SKM-1 (cell line): ENCODE results near the gene TRIP11.
"Not testable (repeated sequence)": the region's sequence is repeated elsewhere in the genome, so short reads cannot be mapped to it uniquely, and the experiment has no call there.

ENCODE experiments used
- DNase-seq: peaks from one replicate; lab custom pipeline; 2025; ENCODE audit not compliant: unreplicated experiment; lab: John Stamatoyannopoulos, UW

TRIP11 gene

DNA sequence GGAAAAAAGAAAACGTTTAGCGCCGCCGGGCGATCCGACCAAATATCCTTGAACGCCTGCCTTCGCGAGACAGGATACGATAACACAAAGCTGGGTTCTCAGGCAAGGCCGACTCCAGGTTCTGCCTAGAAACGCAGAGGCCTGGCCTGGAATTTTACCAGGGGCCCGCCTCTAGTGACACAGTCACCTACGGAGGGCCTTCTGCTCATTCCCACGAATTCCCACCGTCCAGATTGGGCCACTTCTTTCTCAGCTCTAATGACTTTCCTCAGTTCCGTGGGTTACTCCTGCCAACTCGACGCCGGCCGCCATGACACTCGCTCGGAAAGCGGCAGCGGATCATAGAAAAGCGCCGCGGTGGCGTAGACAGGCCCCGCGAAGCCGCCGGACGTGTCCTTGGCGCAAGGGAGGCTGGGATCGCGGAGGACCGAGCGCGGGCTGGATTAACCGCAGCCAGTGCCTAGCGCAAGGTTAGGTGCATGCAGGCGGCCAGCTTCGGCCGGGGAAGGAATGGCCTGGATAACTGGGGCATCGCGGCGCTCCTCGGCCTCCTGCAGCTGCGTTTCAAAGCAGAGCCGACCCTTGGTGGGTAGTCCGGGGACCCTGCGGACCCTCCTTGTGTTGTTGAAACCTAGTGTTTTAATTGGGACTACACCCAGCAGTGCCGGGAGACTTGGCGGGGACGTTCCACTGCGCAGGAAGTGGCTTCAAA, at the start of gene TRIP11:
Gene TRIP11, minus strand, starts transcription at position 341 of the 712 bp plus-strand sequence. CDS start 374 bp downstream, outside the sequence.
- peak; percentile 72 for DNase-seq

DNA sequence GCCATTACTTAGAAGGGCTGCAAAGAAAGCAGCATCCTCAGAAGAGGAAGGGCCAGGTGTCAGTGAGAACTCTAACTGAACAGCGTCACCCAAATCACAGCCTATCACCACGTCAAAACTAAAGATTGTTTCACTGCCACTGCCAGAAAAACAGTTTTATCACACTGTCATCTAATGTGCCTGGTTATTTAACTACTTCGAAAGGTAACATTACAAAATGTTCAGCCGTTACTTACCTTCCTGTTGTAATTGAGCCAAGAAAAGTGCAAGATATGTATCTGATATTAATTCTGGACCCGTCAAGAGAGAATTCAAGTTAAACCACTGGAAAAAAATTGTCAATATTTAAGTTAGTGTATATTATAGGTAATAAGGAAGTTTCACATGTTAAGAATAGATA, 48.6 kb upstream of the TRIP11 start:
- no peak for DNase-seq

DNA sequence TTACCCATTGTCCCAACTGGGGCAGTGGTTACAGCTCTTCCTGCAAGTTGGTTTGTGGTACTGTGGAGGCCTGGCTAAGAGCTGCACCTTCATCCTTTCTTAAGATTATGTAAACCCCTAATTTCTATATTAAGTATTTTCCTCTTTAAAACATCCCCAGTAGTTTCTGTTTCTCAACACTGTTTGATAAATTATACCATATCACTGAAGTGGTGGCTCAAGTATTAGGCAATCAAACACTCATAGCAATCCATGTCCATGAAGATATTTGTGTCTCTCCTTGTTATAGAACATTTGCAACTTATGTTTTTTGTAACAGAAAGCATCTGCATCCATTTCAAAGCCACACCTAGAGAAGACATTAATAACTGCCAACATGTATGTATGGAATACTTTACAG, 34.7 kb upstream of the TRIP11 start:
- no peak for DNase-seq

DNA sequence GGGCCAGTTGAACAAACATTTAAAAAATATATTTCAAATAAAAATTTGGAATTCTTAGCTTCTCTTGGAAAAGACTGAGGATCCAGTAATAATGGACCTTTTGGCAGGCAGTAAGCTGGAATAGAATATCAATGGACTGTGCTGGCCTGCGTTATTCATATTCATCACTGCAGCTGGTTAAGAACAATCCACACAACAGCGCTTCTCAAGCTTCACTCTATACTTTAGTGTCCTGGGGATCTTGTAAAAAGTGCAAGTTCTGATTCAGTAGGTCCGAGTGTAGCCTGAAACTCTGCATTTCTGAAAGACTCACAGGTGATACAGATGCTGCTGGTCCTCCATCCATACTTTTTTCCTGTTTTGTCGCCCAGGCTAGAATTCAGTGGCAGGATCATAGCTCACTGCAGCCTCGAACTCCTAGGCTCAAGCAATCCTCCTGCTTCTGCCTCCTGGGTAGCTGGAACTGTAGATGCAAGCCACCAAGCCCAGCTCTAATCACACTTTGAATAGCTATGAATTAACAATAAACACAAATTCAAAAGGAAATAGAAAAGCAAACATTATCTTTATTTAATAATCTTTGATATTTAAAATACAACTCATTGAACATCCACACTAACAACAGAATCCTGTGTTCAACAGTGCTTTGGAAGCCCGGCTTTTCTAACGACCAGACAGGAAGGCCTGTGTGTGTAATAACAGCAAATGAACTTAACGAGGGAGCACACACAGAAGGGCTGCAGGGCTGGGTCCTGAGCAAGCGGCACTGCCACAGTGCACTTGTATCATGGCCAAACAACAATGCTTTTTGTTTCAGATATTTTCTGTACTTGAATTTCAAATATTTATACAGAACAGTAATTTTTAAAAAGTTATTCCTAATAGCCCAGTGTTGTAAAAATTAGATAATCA, 18.4 kb upstream of the TRIP11 start:
- no peak for DNase-seq

DNA sequence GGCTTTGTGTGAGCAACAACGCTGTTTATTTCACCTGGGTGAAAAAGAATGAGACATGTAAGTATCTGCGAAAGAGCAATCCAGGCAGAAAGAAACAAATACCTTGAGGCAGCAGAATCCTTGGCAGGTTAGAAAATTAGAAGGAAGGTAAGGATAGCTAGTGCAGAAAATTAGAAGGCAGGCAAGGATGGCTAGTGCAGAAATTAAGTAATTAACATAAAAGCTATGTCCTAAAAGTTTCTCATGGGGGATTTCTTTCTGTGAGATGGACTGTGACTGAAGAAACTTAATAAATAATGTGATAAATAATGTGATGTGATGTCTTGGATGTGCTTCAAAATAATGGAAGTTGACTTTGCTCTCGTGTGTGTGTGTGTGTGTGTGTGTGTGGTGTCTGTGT, 9.9 kb upstream of the TRIP11 start:
- DNase-seq, result no peak

DNA sequence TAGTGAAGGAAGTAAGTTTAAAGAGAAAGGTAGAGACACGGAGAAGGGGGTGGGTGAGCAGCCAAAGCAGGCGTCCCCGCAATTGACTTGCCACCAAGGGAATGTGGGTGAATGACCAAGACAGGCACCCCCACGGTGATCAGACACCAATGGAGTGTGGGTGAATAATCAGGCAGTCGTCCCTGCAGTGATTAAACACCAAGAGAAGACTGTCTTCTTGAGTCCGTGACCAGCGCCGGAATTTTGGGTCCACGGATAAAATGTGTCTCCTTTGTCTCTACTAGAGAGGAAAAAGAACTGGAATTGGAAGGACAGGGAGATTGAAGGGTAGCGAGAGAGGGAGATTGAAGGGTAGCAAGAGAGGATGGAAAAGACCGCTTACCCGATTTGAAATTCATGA, 9.4 kb upstream of the TRIP11 start:
- not testable (repeated sequence) for DNase-seq

DNA sequence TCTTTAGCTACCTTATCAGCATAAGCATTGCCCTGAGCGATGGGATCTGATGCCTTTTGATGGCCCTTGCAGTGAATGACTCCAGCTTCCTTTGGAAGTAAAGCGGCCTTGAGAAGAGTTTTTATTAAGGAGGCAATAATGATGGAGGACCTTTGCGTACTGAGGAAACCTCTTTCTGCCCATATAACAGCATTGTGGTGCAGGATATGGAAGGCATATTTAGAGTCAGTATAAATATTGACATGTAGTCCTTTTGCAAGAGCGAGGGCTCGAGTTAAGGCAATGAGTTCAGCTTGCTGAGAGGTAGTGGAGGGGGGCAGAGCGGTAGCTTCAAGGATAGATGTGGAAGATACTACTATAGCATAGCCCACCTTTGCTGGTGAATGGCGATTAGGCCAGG, 6.0 kb upstream of the TRIP11 start:
- DNase-seq, result not testable (repeated sequence)

DNA sequence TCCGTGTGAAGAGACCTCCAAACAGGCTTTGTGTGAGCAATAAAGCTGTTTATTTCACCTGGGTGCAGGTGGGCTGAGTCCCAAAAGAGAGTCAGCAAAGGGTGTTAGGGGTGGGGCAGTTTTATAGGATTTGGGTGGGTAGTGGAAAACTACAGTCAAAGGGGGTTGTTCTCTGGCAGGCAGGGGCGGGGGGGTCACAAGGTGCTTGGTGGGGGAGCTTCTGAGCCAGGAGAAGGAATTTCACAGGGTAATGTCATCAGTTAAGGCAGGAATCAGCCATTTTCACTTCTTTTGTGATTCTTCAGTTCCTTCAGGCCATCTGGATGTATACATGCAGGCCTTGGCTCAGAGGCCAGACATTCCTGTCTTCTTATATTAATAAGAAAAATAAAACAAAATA, 1.9 kb upstream of the TRIP11 start:
- not testable (repeated sequence) for DNase-seq

DNA sequence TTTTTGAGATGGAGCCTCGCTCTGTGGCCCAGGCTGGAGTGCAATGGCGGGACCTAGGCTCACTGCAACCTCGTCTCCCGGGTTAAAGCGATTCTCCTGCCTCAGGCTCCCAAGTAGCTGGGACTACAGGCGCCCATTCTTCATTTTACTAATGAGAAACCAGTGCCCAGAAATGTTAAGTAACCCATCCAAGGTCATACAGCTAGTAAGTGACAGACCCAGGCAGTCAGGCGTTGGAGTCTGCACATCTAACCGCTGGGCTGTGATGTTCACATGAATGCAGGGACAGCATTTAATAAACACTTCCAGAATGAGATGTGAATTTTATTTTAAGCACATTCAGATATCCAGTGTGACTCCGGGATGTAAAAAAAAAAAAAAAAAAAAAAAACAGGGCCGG, 1.3 kb upstream of the TRIP11 start:
- DNase-seq, result no peak

DNA sequence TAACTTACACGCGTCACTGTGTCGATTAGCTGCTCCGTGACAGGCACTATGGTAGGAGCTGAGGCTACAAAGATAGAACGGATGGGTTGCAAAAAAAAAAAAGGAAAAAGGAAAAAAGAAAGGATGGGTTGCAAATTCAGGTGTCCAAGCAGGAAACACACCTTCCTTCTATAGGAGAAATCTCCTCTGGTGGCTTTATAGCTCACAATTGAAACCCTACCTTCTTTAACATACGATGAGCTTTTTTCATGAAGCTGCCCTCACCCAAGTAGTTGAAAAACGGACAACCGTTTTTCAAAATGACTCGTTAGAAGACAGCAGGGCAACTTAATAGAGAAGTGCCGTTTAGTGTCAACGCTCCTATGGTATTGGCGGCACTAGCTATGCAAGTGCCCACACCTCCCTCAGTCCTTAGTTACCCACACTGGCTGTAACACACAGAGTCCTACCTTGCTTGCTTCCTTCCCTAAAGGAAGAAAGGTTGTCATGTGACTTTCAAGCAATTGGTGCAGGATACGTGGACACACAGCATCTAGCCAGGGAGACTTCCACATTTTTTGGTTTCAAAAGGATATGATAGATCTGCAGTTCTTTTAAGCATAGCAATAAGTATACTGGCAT, 682 bp upstream of the TRIP11 start:
- DNase-seq, result no peak

DNA sequence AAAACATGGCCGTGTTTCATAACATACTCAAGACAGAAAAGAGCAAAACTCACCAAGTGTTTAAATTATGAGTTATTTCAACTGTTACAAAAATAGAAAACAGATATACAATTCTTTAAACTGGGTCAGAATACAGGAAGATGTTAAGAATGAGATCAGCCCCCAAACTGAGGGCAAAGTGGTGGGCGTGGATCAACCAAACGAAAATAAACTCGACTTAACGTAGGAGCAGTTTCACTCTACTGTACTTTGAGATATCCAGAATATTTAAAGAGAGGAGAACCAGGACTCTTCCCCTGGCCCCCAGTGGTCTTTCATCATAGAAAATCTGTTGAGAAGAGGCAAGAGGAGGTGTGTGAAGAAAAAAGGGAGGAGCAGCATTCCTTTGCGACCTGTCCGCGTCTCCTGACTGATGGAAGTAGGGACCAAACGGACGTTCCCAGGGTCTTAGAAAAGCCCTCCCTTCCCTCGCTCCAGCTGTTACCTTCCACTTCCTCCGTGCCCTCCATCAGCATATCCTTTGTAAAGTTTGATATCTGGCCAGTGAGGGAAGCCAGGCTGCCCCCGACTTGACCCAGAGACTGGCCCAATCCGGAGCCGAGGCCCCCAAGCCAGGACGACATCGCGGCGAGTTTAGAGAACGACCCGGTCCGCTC, 668 bp downstream of the TRIP11 start:
- no peak for DNase-seq

DNA sequence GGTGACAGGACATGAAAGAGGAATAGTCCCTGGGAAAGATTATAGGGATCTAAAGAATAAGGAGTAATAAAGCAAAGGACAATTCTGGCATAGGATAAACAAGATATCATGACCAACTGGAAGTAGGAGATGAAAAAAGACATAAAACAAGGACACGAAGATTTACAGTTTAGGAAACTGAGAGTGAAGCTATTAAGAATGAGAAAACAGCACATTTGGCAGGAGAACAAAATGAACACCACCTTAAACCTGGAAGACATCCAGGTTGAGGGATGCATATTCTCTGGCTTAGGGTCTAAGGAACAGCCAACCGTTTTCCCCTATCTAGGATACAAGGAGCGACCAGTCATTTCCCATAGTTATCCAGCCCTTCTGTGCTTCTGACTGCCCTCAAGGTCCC, 1.9 kb downstream of the TRIP11 start:
- no peak for DNase-seq

DNA sequence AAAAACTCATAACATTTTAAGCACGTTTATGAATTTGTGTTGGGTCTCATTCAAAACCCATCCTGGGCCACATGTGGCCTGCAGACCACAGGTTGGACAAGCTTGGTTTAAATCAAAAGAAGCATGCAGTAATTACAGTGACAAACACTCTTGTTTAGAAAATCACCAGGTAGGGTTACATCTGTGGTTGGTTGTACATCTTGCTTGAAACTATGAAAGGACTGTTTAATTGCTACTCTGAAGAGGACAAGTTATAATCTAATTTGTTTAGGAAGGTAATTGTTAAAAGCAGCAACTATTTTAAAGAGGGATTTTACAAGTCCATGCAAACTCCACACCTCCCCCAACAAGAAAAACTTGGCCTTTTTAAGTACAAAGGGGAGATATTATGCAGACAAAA, 4.0 kb downstream of the TRIP11 start:
- DNase-seq, result no peak

DNA sequence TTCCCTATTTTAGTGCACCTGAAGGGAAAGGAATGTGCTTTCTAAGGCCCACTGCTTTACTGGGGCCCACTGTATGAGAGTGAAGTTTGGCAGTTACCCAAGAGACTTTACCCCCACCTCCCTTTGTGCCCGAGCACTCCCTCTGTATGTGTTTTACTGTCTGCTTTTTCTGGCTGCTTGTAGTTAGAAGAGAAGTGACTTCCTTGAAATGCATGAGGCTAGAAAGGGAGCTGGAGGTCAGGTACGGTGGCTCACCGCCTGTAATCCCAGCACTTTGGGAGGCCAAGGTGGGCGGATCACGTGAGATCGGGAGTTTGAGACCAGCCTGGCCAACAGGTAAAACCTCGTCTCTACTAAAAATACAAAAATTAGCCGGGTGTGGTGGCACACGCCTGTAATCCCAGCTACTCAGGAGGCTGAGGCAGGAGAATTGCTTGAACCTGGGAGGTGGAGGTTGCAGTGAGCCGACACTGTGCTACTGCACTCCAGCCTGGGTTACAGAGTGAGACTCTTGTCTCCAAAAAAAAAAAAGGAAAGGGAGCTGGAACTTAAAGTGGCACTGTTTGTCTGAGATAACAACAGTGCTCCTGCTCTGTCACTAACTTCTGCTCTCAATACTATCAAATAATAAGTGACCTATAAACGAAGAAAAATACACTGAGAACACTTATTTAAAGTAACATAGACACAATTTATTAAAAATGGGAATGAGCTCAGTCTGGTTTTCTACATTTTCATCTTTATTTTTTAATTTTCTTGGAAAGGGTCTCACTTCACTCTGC, 5.8 kb downstream of the TRIP11 start:
- no peak for DNase-seq

DNA sequence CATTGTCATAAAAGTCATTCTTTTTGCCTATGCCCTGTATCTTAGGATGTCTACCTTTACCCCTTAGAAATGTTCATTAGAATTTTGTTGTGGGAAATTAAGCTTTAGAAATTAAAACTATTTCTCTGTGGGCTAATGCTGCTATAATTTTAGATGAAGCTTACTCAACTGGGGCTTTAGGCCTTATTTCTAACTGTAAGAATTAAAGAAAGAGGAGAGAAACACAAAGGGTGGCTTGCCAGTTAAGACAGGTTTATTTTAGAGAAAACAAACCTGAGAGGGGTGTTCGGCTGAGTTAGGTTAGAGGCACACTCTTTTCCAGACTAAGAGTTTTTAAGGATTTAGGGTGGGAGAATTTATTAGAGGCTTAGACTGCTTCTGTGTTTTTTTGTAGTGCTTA, 6.4 kb downstream of the TRIP11 start:
- no peak for DNase-seq

DNA sequence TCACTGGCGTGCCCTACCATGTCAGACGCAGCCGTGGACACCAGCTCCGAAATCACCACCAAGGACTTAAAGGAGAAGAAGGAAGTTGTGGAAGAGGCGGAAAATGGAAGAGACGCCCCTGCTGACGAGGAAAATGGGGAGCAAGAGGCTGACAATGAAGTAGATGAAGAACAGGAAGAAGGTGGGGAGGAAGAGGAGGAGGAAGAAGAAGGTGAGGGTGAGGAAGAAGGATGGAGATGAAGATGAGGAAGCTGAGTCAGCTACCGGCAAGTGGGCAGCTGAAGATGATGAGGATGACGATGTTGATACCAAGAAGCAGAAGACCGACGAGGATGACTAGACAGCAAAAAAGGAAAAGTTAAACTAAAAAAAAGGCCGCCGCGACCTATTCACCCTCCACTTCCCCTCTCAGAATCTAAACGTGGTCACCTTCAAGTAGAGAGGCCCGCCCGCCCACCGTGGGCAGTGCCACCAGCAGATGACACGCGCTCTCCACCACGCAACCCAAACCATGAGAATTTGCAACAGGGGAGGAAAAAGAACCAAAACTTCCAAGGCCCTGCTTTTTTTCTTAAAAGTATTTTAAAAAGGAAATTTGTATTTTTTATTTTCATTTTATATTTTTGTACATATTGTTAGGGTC, 13.2 kb downstream of the TRIP11 start:
- no peak for DNase-seq

DNA sequence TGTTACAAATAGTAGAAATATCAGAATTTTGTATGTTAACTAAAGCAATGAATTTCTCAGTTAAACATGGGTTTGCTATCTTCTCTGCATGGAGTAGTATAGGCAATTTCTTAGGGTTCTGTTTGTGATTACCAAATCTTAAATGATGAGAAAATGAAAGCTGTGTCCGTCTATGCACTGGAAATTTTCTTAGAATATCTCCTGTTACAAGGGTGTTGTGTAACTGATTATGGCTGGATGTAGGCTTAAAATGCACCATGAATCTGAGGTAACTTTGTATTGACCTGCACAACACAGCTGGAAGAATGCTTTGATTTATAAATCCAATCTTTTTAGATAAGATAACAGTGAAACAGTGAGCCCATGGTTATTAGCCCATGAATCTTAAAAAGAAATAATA, 17.8 kb downstream of the TRIP11 start:
- no peak for DNase-seq

DNA sequence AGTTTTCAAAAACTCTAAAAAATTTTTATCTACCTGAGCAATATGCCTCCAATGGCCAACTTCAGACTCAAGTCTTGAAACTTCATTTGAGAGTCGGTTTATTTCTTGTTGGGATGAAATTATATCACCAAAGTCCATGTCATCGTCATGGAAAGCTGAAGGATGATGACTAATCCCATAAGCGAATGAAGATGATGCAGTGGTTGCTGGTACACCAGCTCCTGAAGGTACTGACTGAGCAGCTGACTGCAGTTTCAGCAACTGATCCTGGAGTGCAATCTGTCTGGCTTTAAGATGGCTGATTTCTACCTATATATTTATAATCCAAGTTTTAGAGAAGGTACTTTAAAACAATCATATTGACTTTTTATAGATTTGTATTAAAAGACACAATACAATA, 18.3 kb downstream of the TRIP11 start:
- DNase-seq, result no peak

DNA sequence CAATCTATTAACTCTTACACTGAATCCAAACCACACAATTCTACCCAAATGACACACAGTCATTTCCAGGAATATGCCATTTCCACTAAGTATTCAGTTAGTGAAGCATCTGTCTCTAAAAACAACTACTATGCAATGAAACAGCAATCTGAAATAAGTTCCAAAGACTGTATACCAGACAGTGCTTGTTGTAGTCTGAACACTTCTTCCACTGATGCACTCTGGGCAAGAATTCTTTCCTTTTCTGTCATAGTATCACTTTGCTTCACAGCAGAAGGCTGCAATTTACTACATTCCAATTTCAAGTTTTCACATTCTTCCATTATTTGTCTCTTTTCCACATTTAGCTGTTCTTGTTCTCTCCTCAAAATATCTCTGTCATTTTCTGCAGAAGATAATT, 25.8 kb downstream of the TRIP11 start:
- no peak for DNase-seq

DNA sequence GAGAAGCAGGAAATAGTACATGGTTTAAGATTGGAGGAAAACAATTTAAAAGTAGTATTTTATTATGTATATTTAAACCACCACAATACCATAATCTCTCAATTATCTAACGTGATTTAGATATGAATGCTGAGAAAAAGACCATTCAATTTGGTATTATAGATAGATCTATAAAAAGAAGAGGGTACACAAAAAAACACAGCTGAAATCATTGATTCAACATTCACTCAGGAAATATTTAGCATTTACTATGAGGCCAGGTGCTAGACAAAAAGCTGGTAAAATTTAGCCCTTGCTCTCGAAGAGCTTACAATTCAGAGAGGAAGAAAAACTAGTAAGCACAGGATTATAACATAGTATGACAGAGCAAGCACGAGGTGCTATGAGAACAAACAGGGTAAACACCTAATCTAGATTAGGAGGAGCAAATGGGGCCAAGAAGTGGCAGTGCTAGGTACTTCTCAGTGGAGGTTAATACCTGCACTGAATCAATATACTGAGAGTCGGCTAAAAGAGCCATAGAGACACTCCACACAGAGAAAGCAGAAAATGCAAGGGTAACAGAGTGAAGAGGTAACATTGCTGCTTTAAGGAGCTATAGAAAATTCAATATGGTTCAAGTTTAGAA, 27.6 kb downstream of the TRIP11 start:
- no peak for DNase-seq
